HG03060 (cell line): ENCODE measurements around the gene PNRC1.
"Not testable (repeated sequence)": the region's sequence is repeated elsewhere in the genome, so short reads cannot be mapped to it uniquely, and the experiment has no call there.

Experiments used
- ATAC-seq: cut with Tn5 transposase; IDR thresholded peaks from one replicate; pipeline ENCODE4 v1.9.1; 2021; ENCODE audit warnings: low read depth, moderate number of reproducible peaks; ENCODE audit not compliant: unreplicated experiment

The PNRC1 gene

DNA sequence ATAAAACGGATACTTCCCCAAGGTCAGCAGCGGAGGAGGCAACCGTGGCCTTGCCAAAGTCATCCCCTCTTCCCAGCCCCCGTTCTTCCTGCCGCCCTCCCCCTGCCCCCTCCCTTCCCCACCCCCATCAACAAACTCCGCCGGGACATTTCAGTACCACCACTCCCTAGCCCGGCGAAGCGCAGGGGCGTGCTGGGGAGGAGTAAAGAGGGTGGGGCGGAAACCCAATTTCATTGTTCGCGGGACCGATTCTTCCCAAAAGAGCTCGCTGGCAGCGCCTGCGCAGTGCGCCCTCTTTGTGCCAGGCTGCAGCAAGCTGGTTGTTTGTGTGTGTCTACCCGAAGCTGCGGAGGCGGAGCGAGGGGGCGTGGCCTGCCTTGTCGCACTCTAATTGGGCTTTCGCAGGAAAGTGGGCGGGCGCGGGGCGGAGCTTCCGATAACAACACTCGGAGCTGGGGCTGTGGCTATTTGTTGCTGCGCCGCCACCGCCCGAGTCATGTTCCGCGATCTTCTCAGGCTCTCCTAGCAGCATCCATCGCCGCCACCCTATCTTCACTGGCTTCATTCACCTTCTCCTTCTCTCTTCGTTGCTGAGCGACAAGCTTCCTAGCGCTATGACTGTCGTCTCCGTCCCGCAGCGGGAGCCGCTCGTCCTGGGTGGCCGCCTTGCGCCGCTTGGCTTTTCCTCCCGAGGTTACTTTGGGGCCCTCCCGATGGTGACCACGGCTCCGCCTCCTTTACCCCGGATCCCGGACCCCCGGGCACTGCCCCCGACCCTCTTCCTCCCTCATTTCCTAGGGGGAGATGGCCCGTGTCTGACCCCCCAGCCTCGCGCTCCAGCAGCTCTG is at the start of gene PNRC1:
Gene PNRC1 (plus strand): TSS at position 471 of the 848 bp plus-strand sequence. CDS start 144 bp downstream, at position 615.
- peak; percentile 84 for ATAC-seq

DNA sequence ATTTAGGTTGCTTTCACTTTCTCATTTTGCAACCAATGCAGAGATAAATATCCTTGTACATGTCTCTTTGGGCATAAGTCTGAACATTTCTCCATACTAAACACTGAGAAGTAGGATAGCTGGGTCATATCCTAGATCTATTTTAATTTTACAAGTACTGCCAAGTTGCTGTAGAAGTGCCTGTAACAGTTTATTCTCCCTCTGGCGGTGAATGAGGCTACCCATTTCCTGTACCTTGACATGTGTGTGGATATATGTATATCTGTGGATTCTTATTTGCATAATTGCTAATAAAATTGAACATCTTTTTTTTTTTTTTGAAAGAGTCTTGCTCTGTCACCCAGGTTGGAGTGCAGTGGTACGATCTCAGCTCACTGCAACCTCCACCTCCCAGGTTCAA is 48.0 kb upstream of the PNRC1 start:
- no peak for ATAC-seq

DNA sequence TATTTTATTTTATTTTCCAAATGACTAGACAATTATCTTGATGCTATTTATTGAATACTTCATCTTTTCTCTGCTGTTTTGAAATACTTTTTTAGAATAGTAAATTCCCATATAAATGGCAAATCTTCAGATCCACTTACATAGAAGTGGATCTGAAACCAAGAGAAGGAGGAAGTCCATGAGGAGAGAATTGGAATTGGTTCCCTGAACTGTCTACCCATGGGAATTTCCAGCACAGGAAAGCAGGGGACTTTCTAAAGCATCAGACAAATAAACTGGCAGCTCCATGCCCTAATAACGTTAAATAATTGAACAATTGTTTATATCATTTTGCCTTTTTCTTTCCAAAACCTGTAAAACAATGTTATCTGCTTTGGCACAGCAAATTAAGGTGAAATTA is 47.1 kb upstream of the PNRC1 start:
- no peak for ATAC-seq

DNA sequence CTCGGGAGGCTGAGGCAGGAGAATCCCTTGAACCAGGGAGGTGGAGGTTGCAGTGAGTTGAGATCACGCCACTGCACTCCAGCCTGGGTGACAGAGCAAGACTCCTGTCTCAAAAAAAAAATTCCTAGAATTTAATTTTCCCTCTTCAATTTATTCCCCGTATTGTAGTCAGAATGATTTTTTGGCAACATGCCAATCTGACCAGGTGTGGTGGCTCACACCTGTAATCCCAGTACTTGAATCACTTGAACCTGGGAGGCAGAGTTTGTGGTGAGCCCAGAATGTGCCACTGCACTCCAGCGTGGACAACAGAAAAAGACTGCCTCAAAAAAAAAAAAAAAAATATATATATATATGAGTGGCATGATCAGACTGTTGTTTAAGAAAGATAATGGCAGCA is 46.4 kb upstream of the PNRC1 start:
- ATAC-seq = not testable (repeated sequence)

DNA sequence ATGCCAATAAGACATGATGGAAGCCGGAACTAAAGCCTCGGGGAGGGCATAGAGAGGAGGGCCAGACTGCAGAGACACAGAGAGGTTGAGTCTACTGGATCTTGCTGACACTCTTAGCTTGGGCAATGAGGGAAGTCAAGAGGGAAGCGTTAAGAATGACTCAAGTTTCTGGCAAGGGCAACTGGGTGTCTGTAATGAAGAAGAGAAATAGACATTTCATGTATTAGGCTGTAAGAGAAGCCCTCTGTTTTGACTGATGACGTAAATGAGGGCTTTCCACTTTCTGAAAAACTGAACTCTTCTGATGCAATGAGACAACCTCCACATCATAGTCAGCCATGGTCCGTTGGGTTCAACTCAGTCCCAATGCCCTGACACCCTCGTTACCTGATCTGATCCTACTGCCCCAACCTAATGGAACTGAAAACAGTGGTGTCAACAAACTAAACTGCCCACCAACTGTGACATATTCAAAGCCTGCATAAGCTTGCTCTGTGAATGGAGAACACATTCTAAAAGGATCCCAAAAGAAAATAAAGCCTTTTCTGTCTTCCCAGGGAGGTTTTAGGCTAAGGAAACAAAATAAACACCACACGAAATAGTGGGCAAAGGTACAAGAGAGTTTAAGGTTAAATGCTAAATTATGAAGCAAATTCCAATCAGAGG is 45.8 kb upstream of the PNRC1 start:
- ATAC-seq = no peak

DNA sequence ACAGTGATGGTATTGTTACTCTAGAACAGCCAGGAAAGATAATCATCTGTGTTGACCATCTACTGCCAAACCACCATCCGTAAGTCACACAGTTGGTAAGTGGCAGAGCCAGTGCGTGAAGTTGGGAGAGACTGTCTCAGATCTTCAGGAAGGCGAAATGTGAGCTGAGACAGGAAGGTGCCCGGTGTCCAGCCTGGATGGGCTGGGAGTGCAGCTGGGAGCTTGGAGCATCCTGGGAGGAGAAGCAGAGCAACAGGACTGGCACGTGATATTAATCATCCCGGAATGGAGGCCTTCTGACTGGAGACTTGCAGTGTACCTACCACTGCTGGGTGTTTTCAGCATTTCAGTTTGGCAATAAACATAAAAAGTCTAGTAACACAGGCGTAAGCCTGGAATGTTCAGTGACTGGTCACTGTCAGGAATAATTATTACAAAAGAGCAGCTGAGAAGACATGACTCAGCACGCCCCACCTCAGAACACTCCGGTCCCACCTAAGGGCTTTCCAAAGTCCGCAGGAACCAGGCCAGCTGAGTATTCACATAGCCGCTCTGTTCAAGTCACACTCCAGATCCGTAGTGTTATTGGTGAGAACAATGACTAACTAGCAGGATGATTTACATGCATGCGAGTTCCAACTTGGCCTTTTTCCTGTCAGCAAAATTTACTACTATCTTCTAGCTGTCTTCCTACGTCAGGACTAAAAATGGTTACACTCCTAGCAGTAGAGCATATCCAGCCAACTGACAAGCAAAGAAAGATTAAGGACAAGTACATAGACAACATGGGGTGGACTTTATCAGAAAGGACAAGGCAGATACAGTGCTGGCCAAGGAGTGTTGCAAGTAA is 45.1 kb upstream of the PNRC1 start:
- no peak for ATAC-seq

DNA sequence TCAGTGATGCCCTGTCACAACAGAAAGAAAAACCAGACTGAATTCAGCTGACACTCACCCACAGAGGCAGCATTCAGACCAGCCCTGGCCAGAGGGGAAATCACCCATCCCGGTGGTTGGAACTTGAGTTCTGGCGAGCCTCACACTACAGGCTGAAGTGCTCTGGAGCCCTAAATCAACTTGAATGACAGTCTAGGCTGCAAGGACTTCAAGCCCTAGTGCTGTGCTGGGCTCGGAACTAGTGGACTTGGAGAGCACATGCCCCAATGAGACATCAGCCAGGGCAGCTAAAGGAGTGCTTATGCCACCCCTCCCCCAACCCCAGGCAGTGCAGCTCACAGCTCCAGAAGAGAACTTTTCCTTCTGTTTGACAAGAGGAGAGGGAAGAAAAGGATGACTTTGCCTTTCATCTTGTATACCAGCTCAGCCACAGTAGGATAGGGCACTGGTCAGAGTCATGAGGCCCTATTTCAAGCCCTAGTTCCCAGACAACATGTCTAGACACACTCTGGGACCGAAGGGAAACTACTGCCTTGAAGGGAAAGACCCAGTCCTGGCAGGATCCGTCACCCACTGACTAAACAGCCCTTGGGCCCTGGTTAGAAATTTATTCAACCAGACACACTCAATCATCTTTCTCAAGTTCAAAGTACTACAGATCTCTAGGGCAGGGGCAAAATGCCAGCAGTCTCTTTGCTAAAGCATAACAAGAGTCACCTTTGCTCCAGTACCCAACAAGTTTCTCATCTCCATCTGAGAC is 43.2 kb upstream of the PNRC1 start:
- ATAC-seq = no peak

DNA sequence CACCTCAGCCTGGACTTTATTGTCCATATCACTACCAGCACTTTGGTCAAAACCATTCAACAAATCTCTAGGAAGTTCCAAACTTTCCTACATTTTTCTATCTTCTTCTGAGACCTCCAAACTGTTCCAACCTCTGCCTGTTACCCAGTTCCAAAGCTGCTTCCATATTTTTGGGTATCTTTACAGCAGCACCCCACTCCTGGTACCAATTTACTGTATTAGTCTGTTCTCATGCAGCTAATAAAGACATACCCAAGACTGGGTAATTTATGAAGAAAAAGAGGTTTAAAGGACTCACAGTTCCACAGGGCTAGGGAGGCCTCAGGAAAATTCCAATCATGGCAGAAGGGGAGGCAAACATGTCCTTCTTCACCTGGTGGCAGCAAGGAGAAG is 42.7 kb upstream of the PNRC1 start:
- not testable (repeated sequence) for ATAC-seq

DNA sequence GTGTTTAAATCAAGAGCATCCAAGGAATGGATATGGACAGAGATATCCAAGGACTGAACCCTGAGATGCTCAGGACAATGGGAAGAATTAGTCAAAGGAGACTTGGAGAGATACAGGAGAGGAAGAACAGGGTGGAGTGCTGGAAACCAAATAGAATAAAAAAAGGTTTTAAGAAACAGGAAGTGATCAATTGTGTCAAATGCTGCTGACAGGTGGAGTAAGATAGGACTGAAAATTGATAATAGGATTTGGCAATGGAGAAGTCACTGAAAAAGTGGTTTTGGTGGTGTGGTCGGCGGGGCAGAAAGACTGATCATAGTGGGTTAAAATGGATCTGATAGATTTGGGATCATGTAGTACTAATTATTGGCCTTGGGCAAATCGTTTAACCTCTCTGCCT is 37.9 kb upstream of the PNRC1 start:
- no peak for ATAC-seq

DNA sequence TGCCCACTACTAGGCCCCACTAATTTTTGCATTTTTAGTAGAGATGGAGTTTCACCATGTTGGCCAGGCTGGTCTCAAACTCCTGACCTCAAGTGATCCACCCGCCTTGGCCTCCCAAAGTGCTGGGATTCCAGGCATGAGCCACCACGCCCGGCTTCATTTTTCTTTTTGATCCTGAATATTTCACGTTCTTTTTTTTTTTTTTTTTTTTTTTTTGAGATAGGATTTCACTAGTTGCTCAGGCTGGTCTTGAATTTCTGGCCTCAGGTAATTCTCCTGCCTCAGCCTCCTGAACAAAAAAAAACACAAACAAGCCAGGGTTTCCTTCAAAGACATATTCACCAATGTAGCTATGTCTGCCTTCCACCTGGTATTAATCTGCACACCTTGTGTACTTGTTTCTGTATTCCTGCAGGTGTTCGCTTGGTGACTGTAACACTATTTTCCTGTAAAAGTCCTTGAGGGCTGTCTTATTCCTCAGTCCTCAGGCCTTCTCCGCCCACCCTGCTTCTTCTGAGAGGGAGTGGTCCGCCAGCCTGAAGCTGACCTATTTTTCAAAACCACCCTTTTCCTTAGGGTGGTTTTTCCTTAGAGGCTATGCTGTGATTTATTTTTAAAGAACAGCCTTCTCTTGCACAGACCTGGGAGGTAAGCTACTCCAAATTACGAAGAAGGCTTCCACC is 36.1 kb upstream of the PNRC1 start:
- no peak for ATAC-seq

DNA sequence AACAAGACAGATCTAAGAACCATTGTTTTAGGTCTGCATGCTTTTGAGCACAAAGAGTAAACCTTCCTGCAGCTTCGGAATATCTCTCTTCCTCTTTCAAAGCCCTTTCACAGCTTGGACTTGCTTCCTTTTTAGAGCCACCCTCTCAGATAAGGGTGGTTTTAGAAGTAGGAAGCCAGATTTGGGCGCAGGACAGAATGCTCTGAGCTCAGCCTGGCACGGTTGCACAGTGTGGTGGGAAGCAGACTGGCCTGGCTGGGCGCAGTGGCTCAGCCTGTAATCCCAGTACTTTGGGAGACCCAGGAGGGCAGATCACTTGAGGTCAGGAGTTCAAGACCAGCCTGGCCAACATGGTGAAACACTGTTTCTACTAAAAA is 35.6 kb upstream of the PNRC1 start:
- no peak for ATAC-seq

DNA sequence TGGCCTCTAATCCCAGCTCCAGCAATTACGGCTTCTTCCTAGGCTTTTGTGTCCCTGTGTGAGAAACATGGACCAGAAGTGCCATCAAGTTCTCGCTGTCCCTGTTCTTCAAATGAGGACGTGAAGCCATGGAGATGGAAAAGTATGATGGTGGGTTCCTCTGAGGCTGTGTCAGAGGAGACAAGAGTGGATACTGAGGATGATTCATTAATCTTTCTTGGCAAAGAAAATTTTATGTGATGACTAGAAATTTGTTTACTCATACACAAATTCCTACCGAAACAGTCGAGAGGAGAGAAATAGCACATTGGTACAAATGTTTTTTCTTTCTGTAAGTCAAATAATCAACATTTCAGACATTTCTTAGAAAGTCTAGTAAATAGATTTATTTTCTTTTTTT is 35.0 kb upstream of the PNRC1 start:
- no peak for ATAC-seq

DNA sequence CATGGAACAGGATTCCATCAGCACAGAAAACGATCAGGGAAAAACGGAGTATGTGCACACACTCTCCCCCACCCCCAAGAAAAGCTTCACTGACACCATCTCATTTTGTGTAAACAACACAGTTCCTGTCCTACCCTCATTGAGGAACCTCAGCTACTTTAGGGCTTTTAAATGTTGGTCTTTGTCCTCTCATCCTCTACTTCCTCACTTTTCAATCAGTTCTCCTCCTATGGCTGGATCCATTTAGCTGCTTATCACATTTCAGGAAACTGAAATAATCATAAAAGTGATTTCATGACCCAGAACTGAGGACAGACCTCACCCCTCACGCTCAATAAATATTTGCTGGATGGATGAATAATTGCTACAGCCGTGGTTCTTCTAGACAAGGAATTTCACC is 33.1 kb upstream of the PNRC1 start:
- no peak for ATAC-seq

DNA sequence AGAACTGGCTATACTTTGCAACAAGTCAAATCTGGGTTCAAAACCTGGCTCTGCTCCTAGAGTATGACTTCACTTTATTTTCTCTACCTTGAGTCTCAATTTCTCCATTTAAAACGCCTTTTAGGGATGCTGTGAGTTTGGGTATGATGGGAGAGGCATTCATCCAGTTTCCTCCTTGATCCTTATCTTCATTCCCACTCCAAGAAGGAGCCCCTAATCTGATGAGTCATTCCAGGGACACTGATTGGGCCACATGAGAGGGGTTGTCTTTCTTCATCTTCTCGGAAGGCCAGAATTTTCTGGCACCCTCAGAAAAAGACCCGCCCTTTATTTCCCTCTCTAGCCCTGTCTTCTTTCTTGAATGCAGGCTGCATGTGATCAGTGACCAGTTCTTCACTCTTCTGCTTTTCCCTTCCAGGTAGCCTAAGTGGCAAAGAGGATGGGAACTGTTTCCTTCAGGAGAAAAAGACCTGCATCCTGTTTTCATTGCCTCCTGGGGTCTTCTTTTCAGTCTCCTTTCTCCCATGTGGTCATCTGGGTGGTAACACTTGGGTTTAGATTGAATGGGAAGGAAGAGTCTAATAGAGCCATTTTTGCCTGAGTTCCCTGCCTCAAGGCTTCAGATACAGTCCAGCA is 32.1 kb upstream of the PNRC1 start:
- no peak for ATAC-seq

DNA sequence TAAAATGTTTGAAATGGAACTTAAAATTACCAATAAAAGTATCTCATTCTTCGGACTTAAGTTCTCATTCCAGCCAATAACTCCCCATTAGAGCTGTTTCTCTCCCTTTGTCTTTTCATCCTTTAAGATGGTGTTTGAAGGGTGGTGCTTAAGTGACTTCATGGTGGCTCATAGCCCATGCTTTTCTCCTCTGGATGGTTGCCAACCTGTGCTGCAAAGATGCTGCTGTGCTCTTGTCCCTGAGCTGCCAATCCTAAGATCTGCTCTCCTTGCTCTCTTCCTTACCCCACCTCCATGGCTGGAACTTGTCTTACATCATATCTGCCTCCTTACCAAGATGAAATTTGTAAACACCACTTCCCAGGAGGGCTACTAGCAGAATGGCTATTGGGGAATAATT is 31.6 kb upstream of the PNRC1 start:
- ATAC-seq = no peak

DNA sequence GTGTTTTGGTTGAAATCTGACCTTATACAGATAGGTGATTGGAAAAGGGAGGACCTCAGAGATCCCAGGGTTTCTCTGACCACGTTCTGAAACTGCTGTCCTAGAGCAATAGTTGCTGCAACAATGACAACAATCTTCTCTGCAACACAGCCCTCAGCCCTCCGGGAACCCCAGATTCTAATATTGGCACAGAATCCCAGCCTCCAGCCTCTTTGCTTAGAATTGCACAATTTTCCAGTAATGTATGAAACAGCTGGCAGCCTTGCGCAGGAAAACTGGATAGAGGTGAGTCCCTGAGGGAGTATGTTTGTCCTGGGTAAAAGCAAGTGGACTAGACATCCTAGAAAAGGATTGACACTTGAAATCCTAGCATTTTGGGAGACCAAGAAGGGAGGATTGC is 30.4 kb upstream of the PNRC1 start:
- no peak for ATAC-seq

DNA sequence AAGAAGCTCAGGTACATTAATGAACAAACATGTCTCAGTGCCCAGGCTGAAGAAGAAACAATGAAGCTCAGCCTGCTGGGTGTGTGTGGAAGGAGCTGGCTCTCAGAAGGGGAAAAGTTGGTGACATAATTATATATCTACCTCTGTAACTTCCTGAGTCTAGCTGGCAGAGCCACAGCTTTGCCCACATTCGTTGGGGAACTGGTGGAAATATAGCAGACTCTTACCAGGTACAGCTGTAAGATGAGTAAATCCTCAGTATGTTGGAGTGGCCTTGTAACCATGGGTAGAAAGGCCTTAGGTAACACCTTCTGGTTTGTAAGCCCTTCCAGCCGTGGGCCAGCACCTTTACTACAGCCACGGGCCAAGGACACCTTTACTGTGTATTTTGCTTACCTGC is 29.9 kb upstream of the PNRC1 start:
- no peak for ATAC-seq

DNA sequence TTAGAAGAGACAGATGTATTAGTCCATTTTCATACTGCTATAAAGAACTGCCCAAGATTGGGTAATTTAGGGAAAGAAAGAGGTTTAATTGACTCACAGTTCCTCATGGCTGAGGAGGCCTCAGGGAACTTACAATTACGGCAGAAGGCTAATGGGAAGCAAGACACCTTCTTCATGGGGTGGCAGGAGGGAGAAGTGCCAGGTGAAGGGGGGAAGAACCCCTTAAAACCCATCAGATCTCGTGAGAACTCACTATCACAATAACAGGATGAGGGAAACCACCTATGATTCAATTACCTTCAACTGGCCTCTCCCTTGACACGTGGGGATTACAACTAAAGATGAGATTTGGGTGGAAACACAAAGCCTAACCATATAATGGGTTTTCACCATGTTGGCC is 28.9 kb upstream of the PNRC1 start:
- no peak for ATAC-seq

DNA sequence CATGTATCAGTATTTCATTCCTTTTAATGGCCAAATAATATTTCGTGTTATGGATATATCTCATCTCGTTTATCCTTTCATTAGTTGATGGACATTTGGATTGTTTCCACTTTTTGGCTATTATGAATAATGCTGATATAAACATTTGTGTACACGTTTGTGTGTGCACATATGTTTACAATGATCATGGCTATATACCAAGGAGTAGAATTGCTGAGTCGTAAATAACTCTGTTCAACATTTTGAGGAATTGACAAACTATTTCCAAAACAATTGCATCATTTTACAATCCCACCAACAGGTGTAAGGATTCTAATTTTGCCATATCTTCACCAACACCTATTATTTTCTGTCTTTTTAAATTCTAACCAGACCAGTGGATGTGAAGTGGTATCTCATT is 26.3 kb upstream of the PNRC1 start:
- no peak for ATAC-seq

DNA sequence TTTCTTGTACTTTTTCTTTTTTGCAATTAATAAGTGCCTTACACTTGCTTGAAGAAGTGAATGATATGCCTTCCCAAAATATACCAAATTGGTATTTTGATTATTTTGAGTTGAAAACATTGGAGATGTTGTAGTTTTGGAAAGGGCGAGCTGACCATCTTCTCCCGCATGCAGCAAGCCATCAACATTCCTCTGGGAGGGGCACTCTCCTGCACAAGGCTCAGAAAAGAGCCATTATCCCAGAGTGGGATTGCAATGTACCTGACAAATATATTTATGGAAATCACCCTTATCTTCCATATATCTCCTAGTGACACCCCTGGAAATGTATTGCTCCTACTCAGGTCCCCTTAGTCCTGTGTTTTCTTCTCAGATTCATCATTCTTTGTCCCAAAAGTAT is 22.8 kb upstream of the PNRC1 start:
- ATAC-seq = no peak
